HCT116 (cell line): ENCODE results near the gene CLC. TPM values are rescaled to one million over a fixed set of nuclear protein-coding genes. Genes with fewer than 3 reads are reported as not detected.

Source experiments
- ATAC-seq: fragments of 200-7000 bp; cut with Tn5 transposase; 2 replicates; pipeline ENCODE4 v1.9.1; 2020; ENCODE audit warnings: mild to moderate bottlenecking, moderate library complexity
- BruUV-seq: library from RNA; stranded (reverse); fragments of 400-500 nt; replicated peaks from 2 replicates; lab custom pipeline; 2021; lab: Mats Ljungman, UMichigan
- CTCF ChIA-PET: fragments of 300-600 bp; sonication (Branson Sonifier 250); formaldehyde crosslinking; loops from one replicate; lab custom pipeline; 2021; ENCODE audit warnings: antibody characterized with exemption; lab: Charles Lee
- POLR2A ChIA-PET: fragments of 300-600, 350-600 bp; sonication (Branson Sonifier 250); formaldehyde crosslinking; loops from one replicate; lab custom pipeline; 2021; ENCODE audit warnings: antibody characterized with exemption; lab: Charles Lee
- RAD21 ChIA-PET, 2 experiments: fragments of 300-600 bp; sonication (Branson Sonifier 250); formaldehyde crosslinking; loops; one replicate each; lab custom pipeline; 2023; ENCODE audit warnings: low total read pairs in 2 of 2; ENCODE audit not compliant: uncharacterized antibody in 2 of 2, unreplicated experiment in 2 of 2, low non-redundant PET in 1 of 2; lab: Charles Lee
- DNase-seq: peaks from one replicate; pipeline ENCODE4 v3.0.0-alpha.2; 2010; ENCODE audit warnings: low read depth, low spot score
- H2AFZ ChIP-seq: fragments of 200-600 bp; shearing (Covaris generic), sonication (generic); 2 replicates; pipeline ENCODE4 v1.6.1; 2017; ENCODE audit warnings: low read depth, mixed run types, mixed read lengths, antibody characterized with exemption, low read length; ENCODE audit not compliant: poor library complexity, severe bottlenecking
- H3K27ac ChIP-seq: 2 replicates; pipeline ENCODE4 v1.5.1; 2012; ENCODE audit warnings: low read depth, low read length
- H3K27me3 ChIP-seq: fragments of 200-600 bp; sonication (generic); 2 replicates; pipeline ENCODE4 v1.6.1; 2016; ENCODE audit warnings: mixed run types, low read length, mixed read lengths; ENCODE audit not compliant: insufficient read depth
- H3K36me3 ChIP-seq, 2 experiments: fragments of 200-500 bp in 1 of 2; fragments of 200-600 bp in 1 of 2; sonication (Bioruptor generic) in 1 of 2; sonication (generic) in 1 of 2; 2 replicates each; pipeline versions ENCODE4 v1.5.1 to v1.6.1; 2014 to 2016; ENCODE audit warnings: low read length in 2 of 2, inconsistent platforms in 1 of 2, mixed read lengths in 1 of 2, mixed run types in 1 of 2; ENCODE audit not compliant: insufficient read depth in 2 of 2, control insufficient read depth in 1 of 2
- H3K4me1 ChIP-seq, 2 experiments: fragments of 200-600 bp in 1 of 2; sonication (generic) in 1 of 2; 2 replicates each; pipeline versions ENCODE4 v1.5.1 to v1.6.1; 2012 to 2017; ENCODE audit warnings: low read length in 2 of 2, inconsistent platforms in 1 of 2, mild to moderate bottlenecking in 1 of 2, mixed read lengths in 1 of 2, mixed run types in 1 of 2, moderate library complexity in 1 of 2; ENCODE audit not compliant: insufficient read depth in 2 of 2, control insufficient read depth in 1 of 2
- H3K4me2 ChIP-seq: fragments of 200-600 bp; sonication (generic); 2 replicates; pipeline ENCODE4 v1.6.1; 2017; ENCODE audit warnings: mixed run types, low read length, mixed read lengths
- H3K4me3 ChIP-seq, 2 experiments: fragments of 200-600 bp in 1 of 2; sonication (generic) in 1 of 2; replicated peaks in 1 of 2; 2 replicates each; pipeline ENCODE4 v1.5.1; 2011 to 2016; ENCODE audit warnings: low read length in 2 of 2, control low read depth in 1 of 2, low read depth in 1 of 2, mild to moderate bottlenecking in 1 of 2, mixed read lengths in 1 of 2, mixed run types in 1 of 2
- H3K79me2 ChIP-seq: fragments of 200-600 bp; sonication (generic); 2 replicates; pipeline ENCODE4 v1.6.1; 2017; ENCODE audit warnings: mild to moderate bottlenecking, mixed run types, low read length, moderate library complexity, mixed read lengths; ENCODE audit not compliant: insufficient read depth
- H3K9ac ChIP-seq: fragments of 200-600 bp; sonication (generic); 2 replicates; pipeline ENCODE4 v1.6.1; 2016; ENCODE audit warnings: low read length, mixed read lengths
- H3K9me2 ChIP-seq: fragments of 200-600 bp; sonication (generic), shearing (Covaris generic); 2 replicates; pipeline ENCODE4 v1.6.1; 2017; ENCODE audit warnings: mixed run types, mild to moderate bottlenecking, moderate library complexity; ENCODE audit not compliant: insufficient read depth
- H3K9me3 ChIP-seq, 2 experiments: fragments of 200-500 bp in 1 of 2; fragments of 200-600 bp in 1 of 2; sonication (Bioruptor generic) in 1 of 2; sonication (generic) in 1 of 2; 2 replicates each; pipeline ENCODE4 v1.6.1; 2014 to 2017; ENCODE audit warnings: low read length in 2 of 2, mixed read lengths in 2 of 2, inconsistent platforms in 1 of 2, low read depth in 1 of 2, mild to moderate bottlenecking in 1 of 2, mixed run types in 1 of 2, moderate library complexity in 1 of 2; ENCODE audit not compliant: control insufficient read depth in 1 of 2, insufficient read depth in 1 of 2
- H4K20me1 ChIP-seq: fragments of 200-600 bp; sonication (generic), shearing (Covaris generic); 2 replicates; pipeline ENCODE4 v1.6.1; 2017; ENCODE audit warnings: mixed run types, mild to moderate bottlenecking, moderate library complexity; ENCODE audit not compliant: insufficient read depth
- ATF3 ChIP-seq: IDR thresholded peaks from 2 replicates; pipeline ENCODE4 v1.6.1; 2012
- CBX3 ChIP-seq: IDR thresholded peaks from 2 replicates; pipeline ENCODE4 v1.6.1; 2012; ENCODE audit warnings: low read depth
- CEBPB ChIP-seq: IDR thresholded peaks from 2 replicates; pipeline ENCODE4 v1.6.1; 2012; ENCODE audit warnings: low read depth
- ELF1 ChIP-seq: IDR thresholded peaks from 2 replicates; pipeline ENCODE4 v1.6.1; 2012; ENCODE audit warnings: low read depth, borderline replicate concordance
- EZH2 ChIP-seq: fragments of 200-600 bp; sonication (generic); IDR thresholded peaks from 2 replicates; pipeline ENCODE4 v1.6.1; 2017; ENCODE audit warnings: antibody characterized with exemption, mixed run types
- EZH2phosphoT487 ChIP-seq: fragments of 200-600 bp; IDR thresholded peaks from 2 replicates; pipeline ENCODE4 v1.6.1; 2018; ENCODE audit warnings: antibody characterized with exemption, borderline replicate concordance
- FOSL1 ChIP-seq: IDR thresholded peaks from 2 replicates; pipeline ENCODE4 v1.6.1; 2012; ENCODE audit warnings: low read depth
- MAX ChIP-seq: IDR thresholded peaks from 2 replicates; pipeline ENCODE4 v1.6.1; 2012
- POLR2A ChIP-seq: IDR thresholded peaks from 2 replicates; pipeline ENCODE4 v1.7.0; 2011; ENCODE audit warnings: borderline replicate concordance; ENCODE audit not compliant: insufficient read depth, insufficient read length; ENCODE audit errors: extremely low read depth
- SIN3A ChIP-seq: IDR thresholded peaks from 2 replicates; pipeline ENCODE4 v1.6.1; 2012; ENCODE audit warnings: low read depth
- YY1 ChIP-seq: IDR thresholded peaks from 2 replicates; pipeline ENCODE4 v1.6.1; 2011; ENCODE audit warnings: low read length, low read depth, moderate library complexity, mild to moderate bottlenecking; ENCODE audit not compliant: insufficient replicate concordance; ENCODE audit errors: extremely low read depth
- ZBTB33 ChIP-seq: IDR thresholded peaks from 2 replicates; pipeline ENCODE4 v1.6.1; 2011; ENCODE audit warnings: mild to moderate bottlenecking, low read length, moderate library complexity; ENCODE audit not compliant: insufficient replicate concordance; ENCODE audit errors: extremely low read depth
- intact Hi-C: fragments of 100-400 bp; cut with micrococcal nuclease; formaldehyde crosslinking; loops from 2 replicates; pipeline ENCODE4 v1.10.0; 2022
- total RNA-seq: library from RNA; stranded (reverse); gene quantifications from one replicate; pipeline ENCODE4 v1.2.1, GENCODE V29; 2021; ENCODE audit not compliant: unreplicated experiment

CLC gene
- total RNA-seq, 1 experiment from 2014 or later: not detected

- RAD21 ChIA-PET: no interaction called here
- no peak for DNase-seq
- Histone ChIP-seq H3K9me2 (no peaks in the 10 kb centered on the region), H3K27me3 (peaks cover 85% of the 10 kb centered on the region), H3K9me3 (no peaks in the 10 kb centered on the region), H3K4me3 (no peak overlapping the region), H3K4me2 (no peak overlapping the region), H3K36me3 (no peaks in the 10 kb centered on the region), H3K9ac (no peak overlapping the region), H2AFZ (no peak overlapping the region), H3K27ac (no peak overlapping the region), H3K4me1 (no peaks in the 10 kb centered on the region), H4K20me1 (no peaks in the 10 kb centered on the region), H3K79me2 (no peaks in the 10 kb centered on the region)
- no peak for TF ChIP-seq EZH2
- TF ChIP-seq EZH2phosphoT487: no peak
- no peak for TF ChIP-seq ELF1
- no peak for TF ChIP-seq YY1
- no peak for TF ChIP-seq POLR2A
- no peak for TF ChIP-seq SIN3A
- TF ChIP-seq MAX: no peak
- TF ChIP-seq FOSL1: no peak
- TF ChIP-seq ATF3: no peak
- no peak for TF ChIP-seq ZBTB33
- no peak for TF ChIP-seq CBX3
- TF ChIP-seq CEBPB: no peak
- ATAC-seq: no peak
- POLR2A ChIA-PET: no interaction called here
- intact Hi-C loops: no loop called here
- CTCF ChIA-PET: interaction anchor here (1.5 kb wide), 1 partner anchor 12 kb away, joined by 4 read pairs; no protein-coding TSS in a partner anchor
- no TSS peak for BruUV-seq
Observed at GRCh38 chr19:39754544-39754943, 16.7 kb upstream of the CLC start.
